HG03378 (cell line): ENCODE measurements around the gene CUEDC1.
"Not testable (repeated sequence)": the region's sequence is repeated elsewhere in the genome, so short reads cannot be mapped to it uniquely, and the experiment has no call there.

Source experiments
- ATAC-seq: cut with Tn5 transposase; IDR thresholded peaks from one replicate; pipeline ENCODE4 v1.9.1; 2021; ENCODE audit warnings: mild to moderate bottlenecking, moderate library complexity; ENCODE audit not compliant: unreplicated experiment

Gene CUEDC1

GRCh38 chr17:57985675-57985974 is 30.4 kb upstream of the CUEDC1 start:
- no peak for ATAC-seq

- ATAC-seq = no peak
Measured at GRCh38 chr17:57984936-57985674, 29.9 kb upstream of the CUEDC1 start.

GRCh38 chr17:57984261-57984890 is 29.2 kb upstream of the CUEDC1 start:
- no peak for ATAC-seq

- ATAC-seq = no peak
Measured at GRCh38 chr17:57983446-57983845, 28.2 kb upstream of the CUEDC1 start.

- ATAC-seq = no peak
Measured at GRCh38 chr17:57982452-57983170, 27.4 kb upstream of the CUEDC1 start.

- no peak for ATAC-seq
Measured at GRCh38 chr17:57980522-57980921, 25.3 kb upstream of the CUEDC1 start.

- ATAC-seq = no peak
Measured at GRCh38 chr17:57979076-57979475, 23.9 kb upstream of the CUEDC1 start.

- no peak for ATAC-seq
Measured at GRCh38 chr17:57976594-57976993, 21.4 kb upstream of the CUEDC1 start.

- ATAC-seq = no peak
Measured at GRCh38 chr17:57975044-57975443, 19.8 kb upstream of the CUEDC1 start.

GRCh38 chr17:57974053-57974824 is 19.0 kb upstream of the CUEDC1 start:
- not testable (repeated sequence) for ATAC-seq

- no peak for ATAC-seq
Measured at GRCh38 chr17:57972151-57972550, 16.9 kb upstream of the CUEDC1 start.

- no peak for ATAC-seq
Measured at GRCh38 chr17:57971572-57971971, 16.4 kb upstream of the CUEDC1 start.

- no peak for ATAC-seq
Measured at GRCh38 chr17:57970710-57971109, 15.5 kb upstream of the CUEDC1 start.

GRCh38 chr17:57968456-57968855 is 13.2 kb upstream of the CUEDC1 start:
- no peak for ATAC-seq

- ATAC-seq = no peak
Measured at GRCh38 chr17:57966875-57967274, 11.7 kb upstream of the CUEDC1 start.

GRCh38 chr17:57966246-57966645 is 11.0 kb upstream of the CUEDC1 start:
- ATAC-seq = no peak

- ATAC-seq = no peak
Measured at GRCh38 chr17:57965521-57966160, 10.4 kb upstream of the CUEDC1 start.

GRCh38 chr17:57963149-57963511 is 7.9 kb upstream of the CUEDC1 start:
- ATAC-seq = no peak

GRCh38 chr17:57962279-57963148 is 7.3 kb upstream of the CUEDC1 start:
- no peak for ATAC-seq

GRCh38 chr17:57959929-57960328 is 4.7 kb upstream of the CUEDC1 start:
- ATAC-seq = no peak
